Tibial nerve (tissue), 4 donors: Measurements from ENCODE around the gene PER1. TPM values are rescaled to one million over a fixed set of nuclear protein-coding genes. Genes with fewer than 3 reads are reported as not detected.
A peak's percentile ranks its signal among the peaks of the same experiment; 100 is the strongest.

Source experiments
- DNase-seq, 2 donors: peaks; one replicate each; pipeline ENCODE4 v3.0.0-alpha.2; 2019; ENCODE audit warnings: low spot score in 2 of 2
- H3K27ac ChIP-seq, 4 donors: fragments of 200-600 bp; sonication (generic) in 3 of 4; one replicate each; pipeline ENCODE4 v1.5.1; 2017 to 2019; ENCODE audit warnings: mild to moderate bottlenecking in 1 of 4
- H3K27me3 ChIP-seq, 2 donors: fragments of 200-600 bp; sonication (generic) in 1 of 2; one replicate each; pipeline versions ENCODE4 v1.5.1 to v1.6.0; 2017 to 2019
- H3K36me3 ChIP-seq, 3 donors: fragments of 200-600 bp; sonication (generic); one replicate each; pipeline ENCODE4 v1.5.1; 2018 to 2019
- H3K4me1 ChIP-seq, 4 donors: fragments of 200-600 bp; sonication (generic) in 3 of 4; one replicate each; pipeline ENCODE4 v1.5.1; 2017 to 2019
- H3K4me3 ChIP-seq, 4 donors: fragments of 200-600 bp; sonication (generic) in 3 of 4; one replicate each; pipeline ENCODE4 v1.5.1; 2017 to 2019; ENCODE audit warnings: mild to moderate bottlenecking in 1 of 4, moderate library complexity in 1 of 4
- H3K9me3 ChIP-seq, 4 donors: fragments of 200-600 bp; sonication (generic) in 3 of 4; one replicate each; pipeline ENCODE4 v1.5.1; 2017 to 2019
- EP300 ChIP-seq, 2 donors: sonication (generic); formaldehyde crosslinking; IDR thresholded peaks; one replicate each; pipeline ENCODE4 v1.6.1; 2017; ENCODE audit warnings: antibody characterized with exemption in 2 of 2, mild to moderate bottlenecking in 1 of 2
- POLR2A ChIP-seq, 2 donors: fragments of 450-650 bp; IDR thresholded peaks; one replicate each; pipeline ENCODE4 v1.6.1; 2017; ENCODE audit warnings: antibody characterized with exemption in 2 of 2, mild to moderate bottlenecking in 2 of 2, moderate library complexity in 2 of 2
- WGBS, 2 donors: methylation state at CpG; one replicate each; pipeline ENCODE4 v1.1.5; 2018; 5-methylcytosine and 5-hydroxymethylcytosine counted together
- total RNA-seq, 4 donors: library from RNA; depleted of rRNA; stranded (reverse); fragments of >200 nt; gene quantifications; one replicate each; pipeline ENCODE4 v1.1.0, GENCODE V29; 2016
- TF ChIP-seq, protein P1 (sequence below), 5 experiments: fragments of 200-600 bp in 3 of 5; fragments of 450-650 bp in 2 of 5; sonication (generic) in 3 of 5; IDR thresholded peaks; one replicate each; pipeline ENCODE4 v1.5.1; 2016 to 2019; ENCODE audit warnings: antibody characterized with exemption in 5 of 5, mild to moderate bottlenecking in 3 of 5, moderate library complexity in 2 of 5

Gene PER1
- total RNA-seq, 4 donors from 2014 or later: 157 to 328 (median 204) TPM

DNA sequence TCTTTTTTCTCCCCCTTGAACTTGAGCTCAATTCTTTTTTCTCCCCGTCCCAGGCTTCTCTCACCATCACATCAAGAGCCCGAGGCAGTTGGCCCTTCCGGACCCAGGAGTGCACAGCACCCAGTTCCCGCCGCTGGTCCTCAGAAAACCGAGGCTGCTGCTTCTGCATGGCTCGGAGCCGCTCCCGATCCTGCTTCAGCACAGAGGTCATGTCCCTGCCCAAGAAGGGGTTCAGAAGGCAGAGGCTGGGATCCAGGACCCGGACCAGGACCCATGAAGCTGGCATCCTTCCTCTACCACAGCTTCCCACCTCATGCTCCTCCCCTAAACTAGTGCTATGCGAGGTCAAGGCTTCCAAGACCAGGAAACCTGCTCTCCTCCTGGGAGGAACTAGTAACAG, 10.5 kb downstream of the PER1 start:
- TF ChIP-seq, protein P1, sequence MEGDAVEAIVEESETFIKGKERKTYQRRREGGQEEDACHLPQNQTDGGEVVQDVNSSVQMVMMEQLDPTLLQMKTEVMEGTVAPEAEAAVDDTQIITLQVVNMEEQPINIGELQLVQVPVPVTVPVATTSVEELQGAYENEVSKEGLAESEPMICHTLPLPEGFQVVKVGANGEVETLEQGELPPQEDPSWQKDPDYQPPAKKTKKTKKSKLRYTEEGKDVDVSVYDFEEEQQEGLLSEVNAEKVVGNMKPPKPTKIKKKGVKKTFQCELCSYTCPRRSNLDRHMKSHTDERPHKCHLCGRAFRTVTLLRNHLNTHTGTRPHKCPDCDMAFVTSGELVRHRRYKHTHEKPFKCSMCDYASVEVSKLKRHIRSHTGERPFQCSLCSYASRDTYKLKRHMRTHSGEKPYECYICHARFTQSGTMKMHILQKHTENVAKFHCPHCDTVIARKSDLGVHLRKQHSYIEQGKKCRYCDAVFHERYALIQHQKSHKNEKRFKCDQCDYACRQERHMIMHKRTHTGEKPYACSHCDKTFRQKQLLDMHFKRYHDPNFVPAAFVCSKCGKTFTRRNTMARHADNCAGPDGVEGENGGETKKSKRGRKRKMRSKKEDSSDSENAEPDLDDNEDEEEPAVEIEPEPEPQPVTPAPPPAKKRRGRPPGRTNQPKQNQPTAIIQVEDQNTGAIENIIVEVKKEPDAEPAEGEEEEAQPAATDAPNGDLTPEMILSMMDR (IDR thresholded peaks at IDR 0.05): no peak
- no peaks in the 10 kb centered on the region for H3K27me3 ChIP-seq
- WGBS, 2 donors: 87 to 88% methylated on average over 11 of the region's 11 CpGs
- H3K9me3 ChIP-seq: no peaks in the 10 kb centered on the region
- H3K36me3 ChIP-seq: peaks cover 23 to 74% (median 60%) of the 10 kb centered on the region in 3 donors
- no peak for DNase-seq
- H3K4me1 ChIP-seq: peaks cover 0 to 76% (median 11%) of the 10 kb centered on the region in 4 donors
- peak overlapping the region in 2 of 4 donors; percentile 91 to 100 for H3K27ac ChIP-seq
- H3K4me3 ChIP-seq: no peak overlapping the region

DNA sequence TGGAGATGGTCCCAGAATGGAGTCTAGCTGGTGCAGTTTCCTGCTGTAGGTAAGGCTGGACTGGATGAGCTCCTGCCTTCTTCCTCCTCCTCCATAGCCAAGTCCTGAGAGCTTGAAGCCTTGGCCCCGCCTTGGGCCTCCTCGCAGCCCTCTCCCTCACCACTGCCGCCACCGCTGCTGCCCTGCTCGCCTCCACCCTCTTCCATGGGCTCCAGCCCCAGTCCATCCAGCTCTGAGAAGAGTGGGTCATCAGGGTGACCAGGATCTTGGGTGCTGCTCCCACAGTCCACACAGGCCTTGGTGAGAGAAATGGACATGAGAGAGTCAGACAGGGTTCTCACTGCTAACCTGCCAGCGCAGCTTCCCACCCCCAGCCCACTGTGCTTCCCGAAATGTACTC, 11.2 kb downstream of the PER1 start:
- H3K4me1 ChIP-seq: peaks cover 0 to 70% (median 9%) of the 10 kb centered on the region in 4 donors
- H3K27me3 ChIP-seq: no peaks in the 10 kb centered on the region
- H3K9me3 ChIP-seq: no peaks in the 10 kb centered on the region
- H3K36me3 ChIP-seq: peaks cover 16 to 67% (median 53%) of the 10 kb centered on the region in 3 donors
- peak in 1 of 2 donors; percentile 26 for DNase-seq
- no peak overlapping the region for H3K4me3 ChIP-seq
- TF ChIP-seq EP300 (IDR thresholded peaks at IDR 0.05) (no peak), POLR2A (IDR thresholded peaks at IDR 0.05) (no peak)
- TF ChIP-seq, protein P1 (IDR thresholded peaks at IDR 0.05): no peak
- 86 to 91% methylated on average over 7 of the region's 7 CpGs for WGBS, 2 donors
- peak overlapping the region; percentile 85 to 100 (median 92) for H3K27ac ChIP-seq

DNA sequence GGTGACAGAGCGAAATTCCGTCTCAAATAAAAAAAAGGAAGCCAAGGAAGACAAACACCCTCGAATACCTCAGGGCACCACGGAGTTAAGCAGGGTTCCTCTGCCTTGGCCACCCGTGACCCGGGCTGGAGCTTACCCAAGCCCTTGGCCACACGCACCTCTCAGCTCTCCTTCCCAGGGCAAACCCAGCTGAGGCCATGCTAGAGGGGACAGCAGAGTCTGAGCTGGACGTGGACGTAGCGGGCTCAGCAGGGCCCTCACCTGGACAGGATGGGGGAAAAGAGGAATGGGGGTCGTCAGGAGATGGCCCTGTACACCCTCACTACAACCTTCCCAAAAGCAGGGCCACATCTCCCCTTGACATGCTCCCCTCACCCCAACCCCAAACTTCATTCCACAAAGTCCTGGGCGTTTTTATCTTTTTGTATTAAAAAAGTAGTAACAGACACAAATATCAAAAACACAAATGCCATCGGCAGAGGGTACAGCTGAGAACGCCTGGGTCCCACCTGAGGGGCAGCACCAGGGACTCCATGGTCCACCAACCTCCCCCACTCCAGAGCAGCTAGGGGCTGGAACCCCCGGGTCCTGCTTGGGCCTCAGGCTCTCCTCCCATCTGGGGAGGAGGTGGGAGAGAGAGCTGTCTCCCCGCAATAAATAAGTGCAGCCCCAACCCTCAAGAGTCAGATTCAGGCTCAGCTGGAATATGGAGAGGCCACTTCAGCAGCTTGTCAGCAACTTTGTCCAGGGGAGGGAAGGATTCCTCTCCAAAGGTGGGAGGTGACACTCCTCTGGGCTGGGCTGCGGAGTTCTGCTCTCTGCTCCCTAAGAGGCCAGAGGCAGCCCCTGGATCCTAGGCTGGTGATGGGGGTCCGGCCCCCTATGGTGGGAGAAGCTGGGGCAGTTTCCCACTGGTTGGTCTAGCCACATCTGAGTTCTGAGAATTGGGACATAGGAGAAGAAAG, 11.9 kb downstream of the PER1 start:
- Histone ChIP-seq H3K9me3 (no peaks in the 10 kb centered on the region), H3K4me3 (no peak overlapping the region), H3K4me1 (peaks cover 0 to 67% (median 9%) of the 10 kb centered on the region in 4 donors), H3K36me3 (peaks cover 13 to 60% (median 46%) of the 10 kb centered on the region in 3 donors), H3K27ac (peak overlapping the region; percentile 85 to 100 (median 92)), H3K27me3 (no peaks in the 10 kb centered on the region)
- 73 to 75% methylated on average over 18 of the region's 18 CpGs for WGBS, 2 donors
- DNase-seq: peak in 1 of 2 donors; percentile 19
- TF ChIP-seq EP300 (IDR thresholded peaks at IDR 0.05) (no peak), POLR2A (IDR thresholded peaks at IDR 0.05) (no peak)
- TF ChIP-seq, protein P1 (IDR thresholded peaks at IDR 0.05): no peak

DNA sequence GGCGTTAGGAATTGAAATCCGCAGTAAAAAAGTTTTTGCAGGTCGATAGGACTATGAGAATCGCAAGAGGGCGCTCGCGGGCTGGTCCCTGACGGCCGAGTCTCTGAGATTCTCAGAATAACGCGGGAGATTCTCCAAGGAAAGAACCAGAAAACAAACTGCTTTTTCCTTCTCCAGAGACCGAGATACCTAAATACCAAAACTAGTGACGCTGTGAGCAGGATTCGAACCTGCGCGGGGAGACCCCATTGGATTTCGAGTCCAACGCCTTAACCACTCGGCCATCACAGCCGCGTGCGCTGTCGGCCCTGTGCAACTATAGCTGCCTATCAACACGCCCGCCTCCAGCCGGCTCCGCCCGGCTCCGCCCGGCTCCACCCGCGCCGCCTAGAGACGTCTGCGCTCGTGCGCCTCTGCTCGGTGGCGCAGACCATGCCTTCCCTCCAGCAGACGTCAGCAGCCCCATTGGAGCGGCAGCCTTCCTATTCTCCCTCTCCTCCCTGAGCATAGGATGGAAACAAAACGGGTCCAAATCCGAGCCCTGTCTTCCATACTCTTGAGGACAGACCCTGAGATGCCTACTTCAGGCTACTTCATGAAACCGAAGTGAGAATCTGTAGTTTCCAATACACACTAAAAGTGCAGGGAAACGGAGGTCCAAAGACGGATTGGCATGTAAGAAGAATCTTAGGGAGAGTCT, 13.4 kb downstream of the PER1 start:
- DNase-seq: peak; percentile 94
- Histone ChIP-seq H3K4me3 (peak overlapping the region in 2 of 4 donors; percentile 35), H3K4me1 (peaks cover 0 to 55% (median 9%) of the 10 kb centered on the region in 4 donors), H3K27me3 (no peaks in the 10 kb centered on the region), H3K27ac (peak overlapping the region; percentile 85 to 100 (median 92)), H3K9me3 (no peaks in the 10 kb centered on the region), H3K36me3 (peaks cover 10 to 44% (median 34%) of the 10 kb centered on the region in 3 donors)
- TF ChIP-seq EP300 (IDR thresholded peaks at IDR 0.05) (peak; percentile 96 to 99), POLR2A (IDR thresholded peaks at IDR 0.05) (peak; percentile 60 to 84)
- TF ChIP-seq, protein P1 (IDR thresholded peaks at IDR 0.05): peak; percentile 86 to 97 (median 91)
- whole genome bisulfite sequencing, 2 donors: 1% methylated on average over 46 of the region's 46 CpGs
